HG02973 (cell line): ENCODE results near the gene HOXB4.

Experiments used
- ATAC-seq: cut with Tn5 transposase; IDR thresholded peaks from one replicate; pipeline ENCODE4 v1.9.1; 2021; ENCODE audit warnings: moderate library complexity; ENCODE audit not compliant: unreplicated experiment

The HOXB4 gene

DNA sequence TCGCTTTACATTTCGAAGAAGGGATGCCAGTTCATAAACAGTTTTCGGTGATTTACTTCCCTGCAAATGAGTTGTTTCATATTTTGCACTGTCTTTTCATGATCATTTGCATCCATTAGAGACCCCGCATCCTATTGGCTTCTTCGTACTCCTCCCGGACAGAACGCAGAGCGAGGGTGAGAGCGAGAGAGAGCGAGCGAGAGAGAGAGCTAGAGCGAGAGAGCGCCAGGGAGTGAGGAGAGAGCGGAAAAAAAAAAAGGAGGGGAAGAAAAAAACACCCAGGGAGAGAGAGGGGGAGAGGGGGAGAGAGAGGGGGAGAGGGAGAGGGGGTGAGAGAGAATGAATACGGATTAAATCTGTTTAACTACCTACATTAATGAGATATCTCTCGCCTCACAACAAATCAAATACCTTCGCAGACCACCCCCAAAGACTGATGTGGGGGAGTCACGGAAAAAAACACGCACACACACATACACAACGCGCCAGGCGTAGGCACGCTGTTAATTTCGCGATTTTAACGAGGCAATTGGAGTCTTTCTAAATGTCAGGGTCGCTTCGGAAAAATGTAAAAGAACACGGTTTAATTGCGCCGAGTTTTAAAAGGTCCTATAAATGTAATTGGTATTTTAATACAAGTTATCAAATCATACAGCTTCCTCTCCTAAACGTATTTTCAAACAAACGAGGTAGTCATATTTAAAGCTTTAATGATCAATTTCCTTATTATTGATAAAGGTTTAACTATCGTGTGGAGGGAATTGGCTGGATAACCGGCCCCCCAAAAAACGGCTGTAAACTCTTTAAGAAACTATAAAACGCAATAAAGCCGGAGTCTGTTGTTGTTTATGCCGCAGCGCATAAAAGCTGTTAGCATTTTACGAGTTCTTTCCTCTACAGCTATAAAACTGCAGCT, 37.2 kb upstream of the HOXB4 start, which contains the start of gene HOXB8:
Gene HOXB8 (minus strand): TSS at position 246 of the 916 bp plus-strand sequence. CDS start 588 bp downstream, outside the sequence.
- ATAC-seq: no peak

GRCh38 chr17:48613862-48614694, 35.9 kb upstream of the HOXB4 start:
- ATAC-seq: no peak

GRCh38 chr17:48612854-48613691, 34.9 kb upstream of the HOXB4 start:
- ATAC-seq: no peak

DNA sequence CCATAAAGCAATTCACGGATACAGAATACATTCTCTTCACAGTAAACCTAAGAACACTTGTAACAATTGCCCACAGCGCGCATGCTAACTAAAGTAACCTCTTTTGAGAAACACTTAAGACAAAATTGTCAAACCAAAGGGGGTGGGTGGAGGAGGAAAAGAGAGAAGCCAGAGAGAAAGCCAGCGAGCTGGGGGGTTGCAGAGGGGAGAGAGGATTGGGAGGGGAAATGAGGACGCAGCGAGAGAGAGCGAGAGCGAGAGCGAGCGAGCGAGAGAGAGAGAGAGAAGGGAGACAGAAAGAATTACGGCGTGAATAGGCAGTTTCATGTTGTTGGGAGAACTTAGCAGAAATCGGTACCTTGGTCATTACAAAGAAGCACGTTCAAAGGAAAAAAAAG, 34.3 kb upstream of the HOXB4 start:
- ATAC-seq: no peak

GRCh38 chr17:48611681-48612455, 33.7 kb upstream of the HOXB4 start:
- ATAC-seq: no peak

- no peak for ATAC-seq
Observed at GRCh38 chr17:48611213-48611612, 33.1 kb upstream of the HOXB4 start.

DNA sequence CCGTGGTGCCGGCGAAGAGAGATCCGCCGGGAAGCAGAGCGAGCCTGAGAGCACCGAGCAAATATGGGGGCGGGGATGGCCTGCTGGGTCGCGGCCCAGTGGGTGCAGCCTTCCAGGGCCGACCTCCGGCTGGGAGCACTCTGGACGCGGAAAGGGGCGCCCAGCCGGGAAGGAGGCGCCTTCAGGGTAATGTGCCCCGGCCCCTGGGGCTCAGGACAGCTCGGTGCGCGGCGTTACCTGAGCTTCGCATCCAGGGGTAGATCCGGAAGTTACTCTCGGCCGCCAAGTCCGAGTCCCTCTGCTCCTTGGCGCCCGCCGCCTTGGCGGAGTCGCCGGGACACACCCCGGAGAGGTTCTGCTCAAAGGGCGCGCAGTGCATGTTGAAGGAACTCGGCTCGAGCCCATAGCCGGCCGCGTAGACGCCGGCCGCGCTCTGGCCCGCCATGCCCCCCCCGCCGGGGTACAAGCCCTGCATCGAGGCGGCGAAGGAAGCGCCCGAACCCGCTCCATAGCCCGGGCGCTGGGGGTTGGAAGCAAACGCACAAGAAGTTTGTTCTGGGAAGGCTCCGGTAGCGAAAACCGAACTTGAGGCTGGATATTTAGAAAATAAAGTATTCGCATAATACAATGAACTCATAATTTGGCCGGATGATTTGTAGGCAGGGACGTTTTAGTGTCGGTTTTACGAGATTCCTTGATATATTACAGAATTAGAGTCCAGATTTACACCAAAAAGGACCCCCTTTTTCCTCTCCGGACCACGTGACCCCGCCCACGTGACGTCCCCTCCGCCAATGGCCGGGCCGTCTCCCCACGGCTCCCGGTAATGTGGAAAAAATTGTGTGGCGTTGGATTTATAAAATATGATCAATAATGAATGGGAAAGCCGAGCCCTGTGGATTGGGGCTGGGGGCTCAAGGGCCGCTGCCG, 32.4 kb upstream of the HOXB4 start, which contains the start of gene HOXB7:
Gene HOXB7 (minus strand): TSS at position 736 of the 930 bp plus-strand sequence. CDS start 99 bp downstream, at position 637.
- ATAC-seq: no peak

GRCh38 chr17:48609759-48610281, 31.7 kb upstream of the HOXB4 start:
- no peak for ATAC-seq

- ATAC-seq: no peak
Observed at GRCh38 chr17:48609033-48609432, 30.9 kb upstream of the HOXB4 start.

DNA sequence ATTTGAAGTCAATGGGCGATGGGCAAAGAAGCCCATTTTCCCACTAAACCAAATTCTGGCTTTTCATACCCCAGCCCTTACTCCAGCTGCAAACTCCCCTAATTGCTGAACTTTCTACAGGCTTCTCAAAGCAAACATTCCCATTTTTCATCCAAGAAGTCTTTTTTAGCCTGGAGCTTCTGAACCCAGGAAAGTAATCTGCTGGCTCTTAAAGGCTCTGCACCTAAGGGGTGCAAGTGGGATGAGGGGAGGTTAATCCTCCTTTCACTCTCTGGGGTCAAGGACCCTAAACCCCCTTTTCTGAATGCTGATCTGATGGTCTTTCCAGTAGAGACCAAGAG, 30.3 kb upstream of the HOXB4 start:
- ATAC-seq: no peak

- ATAC-seq: no peak
Observed at GRCh38 chr17:48606892-48607614, 28.9 kb upstream of the HOXB4 start.

GRCh38 chr17:48605991-48606891, 28.1 kb upstream of the HOXB4 start:
- ATAC-seq: no peak

GRCh38 chr17:48605409-48605919, 27.3 kb upstream of the HOXB4 start:
- no peak for ATAC-seq

GRCh38 chr17:48604770-48605329, 26.7 kb upstream of the HOXB4 start, which contains the start of gene HOXB6:
HOXB6 (minus strand) TSS chr17:48604986; CDS start chr17:48598150, 6,836 bp downstream.
- ATAC-seq: no peak

DNA sequence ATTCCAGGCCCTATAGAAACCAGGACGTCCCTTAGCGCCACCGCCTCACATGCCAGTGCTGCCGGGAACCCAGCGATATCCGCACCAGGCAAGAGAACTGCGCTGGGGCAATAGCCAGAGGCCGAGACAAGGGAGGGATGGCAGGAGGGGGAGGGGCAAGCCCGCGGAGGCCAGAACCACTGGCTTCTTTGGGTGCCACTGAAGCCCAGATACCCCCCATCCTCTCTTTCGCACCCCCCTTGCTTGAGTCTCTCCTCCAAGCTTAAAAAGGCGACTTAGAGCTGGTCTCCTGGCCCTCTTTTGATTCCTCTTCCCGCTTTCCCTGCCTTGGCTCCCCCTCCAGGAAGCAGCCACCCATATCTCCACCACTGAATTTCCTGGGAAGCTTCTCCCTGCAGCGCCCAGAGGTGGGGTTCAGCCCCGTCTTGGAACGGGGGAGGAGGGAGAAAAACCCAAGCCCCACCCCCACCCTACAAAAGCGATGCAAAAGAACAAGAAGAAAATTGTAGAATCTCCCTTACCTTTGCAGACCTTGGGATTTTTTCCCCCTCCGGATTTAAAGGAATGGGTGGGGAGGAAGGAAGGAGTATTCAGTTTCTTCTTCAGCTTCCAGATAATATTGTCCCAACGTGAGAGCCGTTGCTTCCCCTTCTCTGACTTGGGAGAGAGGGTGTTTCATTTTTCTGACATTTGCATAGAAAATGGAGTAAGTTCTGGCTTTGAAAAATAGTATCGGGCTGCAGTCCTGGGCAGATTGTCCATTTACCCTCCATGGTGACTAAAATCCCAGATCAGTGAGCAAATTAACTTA, 26.0 kb upstream of the HOXB4 start:
- no peak for ATAC-seq
